DOHH2 (cell line): ENCODE results near the gene CNTNAP2.

Source experiments
- H3F3A ChIP-seq: fragments of 200-600 bp; sonication (generic), shearing (Covaris generic); 2 replicates; pipeline ENCODE4 v1.6.0; 2016; ENCODE audit warnings: antibody characterized with exemption, mild to moderate bottlenecking; ENCODE audit not compliant: control insufficient read depth, insufficient read depth
- H3K27ac ChIP-seq: fragments of 200-600 bp; sonication (generic); 2 replicates; pipeline ENCODE4 v1.5.1; 2014; ENCODE audit warnings: low read depth, mild to moderate bottlenecking, low read length, moderate library complexity
- H3K27me3 ChIP-seq: fragments of 200-600 bp; sonication (generic); 2 replicates; pipeline ENCODE4 v1.6.1; 2014; ENCODE audit warnings: mild to moderate bottlenecking, low read length, mixed read lengths; ENCODE audit not compliant: control insufficient read depth
- H3K36me3 ChIP-seq: fragments of 200-600 bp; sonication (generic); 2 replicates; pipeline ENCODE4 v1.6.1; 2014; ENCODE audit warnings: mild to moderate bottlenecking, low read length, moderate library complexity, mixed read lengths; ENCODE audit not compliant: control insufficient read depth
- H3K4me1 ChIP-seq: fragments of 200-600 bp; sonication (generic); 2 replicates; pipeline ENCODE4 v1.6.1; 2014; ENCODE audit warnings: mild to moderate bottlenecking, low read length, mixed read lengths; ENCODE audit not compliant: control insufficient read depth
- H3K4me2 ChIP-seq: fragments of 200-600 bp; sonication (generic); 2 replicates; pipeline ENCODE4 v1.6.0; 2014; ENCODE audit warnings: mild to moderate bottlenecking, low read length, moderate library complexity
- H3K4me3 ChIP-seq: fragments of 200-600 bp; sonication (generic); 2 replicates; pipeline ENCODE4 v1.5.1; 2014; ENCODE audit warnings: mild to moderate bottlenecking, low read length, mixed read lengths
- H3K79me2 ChIP-seq: fragments of 200-600 bp; sonication (generic); 2 replicates; pipeline ENCODE4 v1.6.1; 2014; ENCODE audit warnings: mild to moderate bottlenecking, low read length, mixed read lengths; ENCODE audit not compliant: control insufficient read depth
- H3K9me2 ChIP-seq: fragments of 200-600 bp; sonication (generic); replicated peaks from 2 replicates; pipeline ENCODE4 v1.6.1; 2014; ENCODE audit warnings: mild to moderate bottlenecking, low read length, mixed read lengths; ENCODE audit not compliant: control insufficient read depth
- H3K9me3 ChIP-seq: fragments of 200-600 bp; sonication (generic); 2 replicates; pipeline ENCODE4 v1.6.1; 2014; ENCODE audit warnings: antibody characterized with exemption, low read length, mixed read lengths; ENCODE audit not compliant: control insufficient read depth, insufficient read depth
- H4K20me1 ChIP-seq: fragments of 200-600 bp; sonication (generic); 2 replicates; pipeline ENCODE4 v1.6.0; 2014; ENCODE audit warnings: low read depth, mild to moderate bottlenecking, antibody characterized with exemption, low read length, moderate library complexity; ENCODE audit not compliant: control insufficient read depth, insufficient read depth
- EZH2phosphoT487 ChIP-seq: fragments of 200-600 bp; sonication (generic); IDR thresholded peaks from 2 replicates; pipeline ENCODE4 v1.6.1; 2017; ENCODE audit warnings: borderline replicate concordance, mild to moderate bottlenecking, antibody characterized with exemption, low read length, moderate library complexity, mixed read lengths
- TF ChIP-seq, protein P1 (sequence below): fragments of 200-600 bp; sonication (generic); IDR thresholded peaks from one replicate; pipeline ENCODE4 v1.5.1; 2014; ENCODE audit warnings: antibody characterized with exemption, mild to moderate bottlenecking, low read depth, low read length; ENCODE audit not compliant: poor library complexity, severe bottlenecking

Gene CNTNAP2

DNA sequence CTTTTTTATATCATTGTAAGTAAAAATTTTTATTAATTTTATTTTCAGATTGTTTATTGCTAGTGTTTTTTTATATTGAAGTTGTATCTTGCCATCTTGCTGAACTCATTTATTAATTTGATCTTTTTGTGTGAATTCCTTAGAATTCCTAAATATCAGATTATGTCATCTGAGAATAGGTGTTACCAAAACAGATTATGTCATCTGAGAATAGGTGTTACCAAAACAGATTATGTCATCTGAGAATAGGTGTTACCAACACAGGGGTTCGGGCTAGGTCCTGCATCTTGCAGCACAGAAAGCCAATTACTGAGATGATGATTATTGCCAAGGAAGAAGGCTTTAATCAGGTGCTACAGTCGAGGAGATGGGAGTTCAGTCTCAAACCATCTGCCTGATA lies 383.4 kb downstream of the CNTNAP2 start:
- Histone ChIP-seq H4K20me1 (no peaks in the 10 kb centered on the region), H3K9me3 (peaks cover 11% of the 10 kb centered on the region; the same call in 1 of the 2 replicates), H3K4me2 (no peak overlapping the region), H3K4me1 (no peaks in the 10 kb centered on the region), H3K27me3 (no peaks in the 10 kb centered on the region), H3K27ac (no peak overlapping the region), H3K79me2 (no peaks in the 10 kb centered on the region), H3K36me3 (no peaks in the 10 kb centered on the region), H3K9me2 (no peaks in the 10 kb centered on the region), H3F3A (no peaks in the 10 kb centered on the region), H3K4me3 (no peak overlapping the region)
- TF ChIP-seq EZH2phosphoT487: no peak
- TF ChIP-seq, protein P1, sequence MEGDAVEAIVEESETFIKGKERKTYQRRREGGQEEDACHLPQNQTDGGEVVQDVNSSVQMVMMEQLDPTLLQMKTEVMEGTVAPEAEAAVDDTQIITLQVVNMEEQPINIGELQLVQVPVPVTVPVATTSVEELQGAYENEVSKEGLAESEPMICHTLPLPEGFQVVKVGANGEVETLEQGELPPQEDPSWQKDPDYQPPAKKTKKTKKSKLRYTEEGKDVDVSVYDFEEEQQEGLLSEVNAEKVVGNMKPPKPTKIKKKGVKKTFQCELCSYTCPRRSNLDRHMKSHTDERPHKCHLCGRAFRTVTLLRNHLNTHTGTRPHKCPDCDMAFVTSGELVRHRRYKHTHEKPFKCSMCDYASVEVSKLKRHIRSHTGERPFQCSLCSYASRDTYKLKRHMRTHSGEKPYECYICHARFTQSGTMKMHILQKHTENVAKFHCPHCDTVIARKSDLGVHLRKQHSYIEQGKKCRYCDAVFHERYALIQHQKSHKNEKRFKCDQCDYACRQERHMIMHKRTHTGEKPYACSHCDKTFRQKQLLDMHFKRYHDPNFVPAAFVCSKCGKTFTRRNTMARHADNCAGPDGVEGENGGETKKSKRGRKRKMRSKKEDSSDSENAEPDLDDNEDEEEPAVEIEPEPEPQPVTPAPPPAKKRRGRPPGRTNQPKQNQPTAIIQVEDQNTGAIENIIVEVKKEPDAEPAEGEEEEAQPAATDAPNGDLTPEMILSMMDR: no peak

DNA sequence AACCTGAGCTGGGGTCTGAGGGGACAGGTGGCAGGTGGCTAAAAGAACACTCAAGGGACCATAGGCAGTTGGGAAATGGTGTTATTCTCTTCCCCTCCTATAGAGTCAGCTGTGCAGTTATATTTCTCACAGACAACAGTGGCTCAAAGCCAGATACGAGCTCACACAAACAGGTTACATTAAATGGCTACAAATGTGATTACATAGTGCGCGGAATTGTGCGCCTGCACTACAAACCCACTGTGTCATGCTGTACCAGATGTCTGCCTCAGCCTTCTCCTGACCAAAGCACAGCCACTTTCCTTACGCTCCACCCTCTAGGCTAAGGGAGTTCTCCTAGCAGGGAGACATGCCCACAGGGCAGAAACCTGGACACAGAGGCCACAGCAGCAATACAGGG lies 387.2 kb downstream of the CNTNAP2 start:
- H3K4me3 ChIP-seq: no peak overlapping the region
- peaks cover 39% of the 10 kb centered on the region; the same call in 1 of the 2 replicates for H3K9me3 ChIP-seq
- no peaks in the 10 kb centered on the region for H3F3A ChIP-seq
- H3K36me3 ChIP-seq: no peaks in the 10 kb centered on the region
- no peaks in the 10 kb centered on the region for H3K9me2 ChIP-seq
- no peak overlapping the region for H3K4me2 ChIP-seq
- no peaks in the 10 kb centered on the region for H3K4me1 ChIP-seq
- H3K79me2 ChIP-seq: no peaks in the 10 kb centered on the region
- H3K27ac ChIP-seq: no peak overlapping the region
- TF ChIP-seq, protein P1: no peak
- TF ChIP-seq EZH2phosphoT487: no peak
- no peaks in the 10 kb centered on the region for H4K20me1 ChIP-seq
- no peaks in the 10 kb centered on the region for H3K27me3 ChIP-seq

DNA sequence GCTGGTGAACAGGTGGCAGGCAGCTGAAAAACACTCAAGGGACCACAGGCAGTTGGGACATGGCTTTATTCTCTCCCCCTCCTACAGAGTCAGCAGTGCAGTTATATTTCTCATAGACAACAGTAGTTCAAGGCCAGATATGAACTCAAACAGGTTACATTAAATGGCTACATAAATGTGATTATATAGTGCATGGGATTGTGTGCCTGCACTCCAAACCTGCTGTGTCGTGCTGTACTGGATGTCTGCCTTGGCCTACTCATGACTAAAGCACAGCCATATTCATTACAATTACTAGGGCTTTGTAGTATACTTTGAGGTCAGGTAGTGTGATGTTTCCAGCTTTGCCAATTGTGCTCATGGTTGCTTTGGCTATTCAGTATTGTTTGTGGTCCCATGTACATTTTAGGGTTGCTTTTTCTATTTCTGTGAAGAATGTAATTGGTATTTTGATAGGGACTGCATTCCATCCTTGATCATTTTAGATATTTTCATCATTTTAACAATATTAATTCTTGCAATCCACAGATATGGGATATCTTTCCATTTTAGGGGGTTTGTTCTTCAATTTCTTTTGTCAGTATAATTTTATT lies 393.6 kb downstream of the CNTNAP2 start:
- H3K27ac ChIP-seq: no peak overlapping the region
- no peak overlapping the region for H3K4me3 ChIP-seq
- peaks cover 41% of the 10 kb centered on the region; the same call in 1 of the 2 replicates for H3K9me3 ChIP-seq

More for the DNA sequence above, 393.6 kb downstream of the CNTNAP2 start:
- Histone ChIP-seq H3F3A (no peaks in the 10 kb centered on the region), H3K4me1 (no peaks in the 10 kb centered on the region), H3K9me2 (no peaks in the 10 kb centered on the region), H3K79me2 (no peaks in the 10 kb centered on the region), H3K4me2 (no peak overlapping the region), H3K27me3 (no peaks in the 10 kb centered on the region), H4K20me1 (no peaks in the 10 kb centered on the region), H3K36me3 (no peaks in the 10 kb centered on the region)
- no peak for TF ChIP-seq EZH2phosphoT487
- TF ChIP-seq, protein P1: no peak
